Measurements from ENCODE around the gene SLC38A5.

GRCh38 chrX:48467281-48467761 lies 2.7 kb downstream of the SLC38A5 start:
- TF ChIP-seq EZH2 (IDR thresholded peaks at IDR 0.05), result no peak
- no peak for TF ChIP-seq POLR2AphosphoS5 (IDR thresholded peaks at IDR 0.05; ENCODE audit: borderline replicate concordance, low read depth, low read length)

Data from SK-N-MC (cell line).